K562 (cell line): ENCODE measurements around the gene SPOCD1. TPM values are rescaled to one million over a fixed set of nuclear protein-coding genes. Genes with fewer than 3 reads are reported as not detected.

ENCODE experiments used
- ADNP ChIP-seq: fragments of 200-800 bp; sonication (Bioruptor generic); IDR thresholded peaks from 2 replicates; pipeline ENCODE4 v1.6.1; 2016; ENCODE audit warnings: missing genetic modification characterization, missing compliant biosample characterization
- BCOR ChIP-seq: fragments of 450-650 bp; IDR thresholded peaks from 2 replicates; pipeline ENCODE4 v1.6.1; 2016
- CTCF ChIP-seq, 3 experiments: IDR thresholded peaks in 2 of 3; conservative IDR thresholded peaks in 1 of 3; 2 replicates each; pipeline ENCODE4 v1.5.1; 2011 to 2012; ENCODE audit warnings: low read length in 3 of 3, mild to moderate bottlenecking in 3 of 3, control low read depth in 2 of 3, improper control_type of control experiment in 1 of 3, inconsistent platforms in 1 of 3, low read depth in 1 of 3, mixed read lengths in 1 of 3, moderate library complexity in 1 of 3; ENCODE audit not compliant: insufficient read depth in 2 of 3
- FOXP1 ChIP-seq: sonication (generic); formaldehyde crosslinking; IDR thresholded peaks from 2 replicates; pipeline ENCODE4 v1.8.0; 2022; ENCODE audit warnings: mild to moderate bottlenecking, missing genetic modification reagents
- GTF2A2 ChIP-seq: IDR thresholded peaks from 2 replicates; pipeline ENCODE4 v1.6.1; 2016; ENCODE audit warnings: mild to moderate bottlenecking, missing genetic modification characterization, missing compliant biosample characterization
- HDAC2 ChIP-seq: fragments of 450-650 bp; IDR thresholded peaks from 2 replicates; pipeline ENCODE4 v1.6.1; 2016; ENCODE audit warnings: mild to moderate bottlenecking
- HINFP ChIP-seq: fragments of 450-650 bp; conservative IDR thresholded peaks from 2 replicates; pipeline ENCODE4 v1.6.1; 2016; ENCODE audit warnings: missing genetic modification characterization, low read depth, mild to moderate bottlenecking, control low read depth, missing compliant biosample characterization
- KDM1A ChIP-seq, 2 experiments: fragments of 450-650 bp; IDR thresholded peaks; 2 replicates each; pipeline ENCODE4 v1.6.1; 2016; ENCODE audit warnings: mild to moderate bottlenecking in 2 of 2
- KHSRP ChIP-seq: fragments of 450-650 bp; IDR thresholded peaks from 2 replicates; pipeline ENCODE4 v1.6.1; 2017
- KLF13 ChIP-seq: fragments of 450-650 bp; IDR thresholded peaks from 2 replicates; pipeline ENCODE4 v1.6.1; 2016; ENCODE audit warnings: missing genetic modification characterization, low read depth, mild to moderate bottlenecking, missing compliant biosample characterization, moderate library complexity, borderline replicate concordance
- POLR2G ChIP-seq: fragments of 200-400 bp; formaldehyde crosslinking; IDR thresholded peaks from 2 replicates; pipeline ENCODE4 v1.6.1; 2017; ENCODE audit warnings: low read depth, mild to moderate bottlenecking, antibody characterized with exemption, low read length, moderate library complexity
- RBM25 ChIP-seq: fragments of 200-400 bp; formaldehyde crosslinking; IDR thresholded peaks from 2 replicates; pipeline ENCODE4 v1.6.1; 2018; ENCODE audit warnings: low read length, low read depth, moderate library complexity; ENCODE audit not compliant: severe bottlenecking
- RCOR1 ChIP-seq, 2 experiments: IDR thresholded peaks; 2 replicates each; pipeline ENCODE4 v1.6.1; 2012; ENCODE audit warnings: low read depth in 2 of 2, low read length in 2 of 2, borderline replicate concordance in 1 of 2, improper control_type of control experiment in 1 of 2
- THRB ChIP-seq: fragments of 450-650 bp; formaldehyde crosslinking; conservative IDR thresholded peaks from 2 replicates; pipeline ENCODE4 v1.4.0; 2022; ENCODE audit warnings: mild to moderate bottlenecking, missing genetic modification characterization
- ZFP36 ChIP-seq: fragments of 150-350 bp; IDR thresholded peaks from 2 replicates; pipeline ENCODE4 v1.6.1; 2018; ENCODE audit warnings: low read length, low read depth; ENCODE audit not compliant: partially characterized antibody
- ZNF311 ChIP-seq: fragments of 250-450 bp; sonication (Bioruptor Pico); IDR thresholded peaks from 2 replicates; pipeline ENCODE4 v1.4.0; 2020; ENCODE audit warnings: mild to moderate bottlenecking, moderate library complexity
- ZNF436 ChIP-seq: fragments of 250-450, 450-650 bp; sonication (Bioruptor Pico); formaldehyde crosslinking; IDR thresholded peaks from 2 replicates; pipeline ENCODE4 v1.7.0; 2020; ENCODE audit warnings: mild to moderate bottlenecking
- ZNF57 ChIP-seq: fragments of 450-650 bp; formaldehyde crosslinking; IDR thresholded peaks from 2 replicates; pipeline ENCODE4 v1.4.0; 2020; ENCODE audit warnings: mild to moderate bottlenecking, moderate library complexity
- ZNF655 ChIP-seq: fragments of 250-450 bp; sonication (Bioruptor Pico); IDR thresholded peaks from 2 replicates; pipeline ENCODE4 v1.5.0; 2021
- ZNF79 ChIP-seq: fragments of 250-450 bp; sonication (Bioruptor Pico); IDR thresholded peaks from 2 replicates; pipeline ENCODE4 v1.4.0; 2020; ENCODE audit warnings: low read depth, mild to moderate bottlenecking, moderate library complexity
- polyA plus RNA-seq, 8 experiments: library from polyadenylated mRNA; depleted of rRNA in 4 of 8; stranded (reverse) in 5 of 8; unstranded in 3 of 8; fragments of >200 nt; fragmentation: Nextera tagmentation in 2 of 8; fragmentation: Illumina TruSeq in 1 of 8; extraction: Ambion mirVana in 2 of 8; extraction: Trizol in 1 of 8; gene quantifications; 2 replicates each; pipeline versions ENCODE4 v1.2.1 to v1.2.3, GENCODE V29; 2011 to 2014; ENCODE audit warnings: inconsistent platforms in 1 of 8, missing spikeins in 1 of 8
- total RNA-seq, 7 experiments: library from RNA; depleted of rRNA in 6 of 7; stranded (reverse); fragments of >200 nt in 6 of 7; fragmentation: Illumina TruSeq in 2 of 7; extraction: Trizol in 2 of 7; gene quantifications; 2 replicates each; pipeline versions ENCODE4 v1.2.1 to v1.2.3, GENCODE V29; 2011 to 2021; ENCODE audit warnings: low replicate concordance in 1 of 7

Gene SPOCD1
- total and polyA plus RNA-seq, 9 of the 15 experiments (the other 6 are each of a cell fraction or from before 2014, with no cell fraction given) = 0.03 to 0.71 (median 0.26) TPM; not detected in 1

- TF ChIP-seq KLF13 (tag) (no peak), GTF2A2 (tag) (no peak), ZNF655 (CRISPR knock-in tag) (no peak), ZNF79 (no peak), ADNP (0 out of 2 replicates have a peak, but pooled peaks have one; percentile 37), ZNF436 (CRISPR knock-in tag) (peak; percentile 92), POLR2G (no peak), HINFP (tag) (no peak), THRB (CRISPR knock-in tag) (0 out of 2 replicates have a peak, but pooled peaks have one; percentile 8), HDAC2 (0 out of 2 replicates have a peak, but pooled peaks have one; percentile 28), FOXP1 (CRISPR knock-in tag) (no peak), ZNF57 (CRISPR knock-in tag) (no peak), BCOR (peak; percentile 93), KDM1A (IDR thresholded peaks at IDR 0.05) (peak; percentile 20 to 63; a peak in 2 of 4 replicates), ZNF311 (CRISPR knock-in tag) (no peak), RBM25 (peak; percentile 97), KHSRP (no peak), ZFP36 (peak; percentile 100), CTCF (IDR thresholded peaks at IDR 0.05 in 2 of 3, conservative IDR thresholded peaks at IDR 0.05 in 1 of 3; ENCODE audit: insufficient read depth in 2 of 3, low read depth in 1 of 3, low read length in 3 of 3) (no peak), RCOR1 (IDR thresholded peaks at IDR 0.05; ENCODE audit: borderline replicate concordance in 1 of 2, low read depth in 2 of 2, low read length in 2 of 2) (peak in 1 of 2 experiments; percentile 8; a peak in 1 of 4 replicates)
Measured at GRCh38 chr1:31749785-31750735, 65.8 kb downstream of the SPOCD1 start (continued).
